Occipital lobe (tissue), 2 donors: ENCODE data around the gene HCN4. TPM values are rescaled to one million over a fixed set of nuclear protein-coding genes. Genes with fewer than 3 reads are reported as not detected.
"Not testable (repeated sequence)": the region's sequence is repeated elsewhere in the genome, so short reads cannot be mapped to it uniquely, and the experiment has no call there.

Experiments used
- DNase-seq: peaks from one replicate; lab custom pipeline; 2025; lab: John Stamatoyannopoulos, UW
- total RNA-seq: library from RNA; depleted of rRNA; stranded (reverse); fragments of >200 nt; gene quantifications from one replicate; pipeline ENCODE4 v1.2.3, GENCODE V29; 2014

The HCN4 gene
- 3.0 TPM for total RNA-seq

DNA sequence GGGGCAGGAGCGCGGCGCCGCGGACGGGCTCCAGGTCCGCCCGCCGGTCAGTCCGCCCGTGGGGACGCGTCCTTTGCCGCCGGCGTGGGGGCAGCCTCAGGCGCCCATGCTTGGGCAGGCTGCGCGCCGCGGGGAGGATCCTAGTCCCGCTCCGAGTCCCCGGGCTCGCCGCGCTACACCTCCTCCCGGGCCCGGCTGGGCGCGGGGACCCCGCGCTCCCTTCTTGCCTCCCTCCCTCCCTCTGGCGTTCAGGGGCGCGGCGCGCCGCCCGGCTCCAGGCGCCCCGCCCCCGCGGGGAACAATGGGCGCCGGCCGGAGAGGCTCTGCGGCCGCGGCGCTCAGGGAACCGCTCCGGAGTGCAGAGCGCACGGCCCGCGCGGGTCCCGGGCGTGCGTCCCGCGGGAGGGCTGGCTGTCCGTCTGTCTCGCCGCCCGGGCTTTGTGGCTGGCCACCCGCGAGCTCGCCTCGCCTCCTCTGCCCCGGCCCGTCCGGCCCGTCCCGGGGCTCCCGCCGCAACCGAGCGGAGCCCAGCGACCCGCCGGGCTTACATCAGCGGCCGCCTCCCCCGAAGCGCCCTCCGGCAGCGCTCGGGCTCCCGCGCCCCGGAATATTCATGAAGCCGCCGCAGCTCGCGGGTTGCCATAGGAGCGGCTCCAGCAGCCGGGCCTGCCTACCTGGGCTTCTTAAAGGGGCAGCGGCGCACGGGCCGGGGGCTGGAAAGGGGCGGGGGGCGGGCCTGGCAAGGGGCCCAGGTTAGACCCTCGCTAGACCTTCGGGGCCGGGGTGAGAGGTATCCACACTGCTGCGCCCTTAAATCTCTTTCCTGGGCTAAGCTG lies at the start of gene HCN4:
Gene HCN4, minus strand, starts transcription at position 658 of the 836 bp plus-strand sequence. CDS start 688 bp downstream, outside the sequence.
- DNase-seq: no peak

DNA sequence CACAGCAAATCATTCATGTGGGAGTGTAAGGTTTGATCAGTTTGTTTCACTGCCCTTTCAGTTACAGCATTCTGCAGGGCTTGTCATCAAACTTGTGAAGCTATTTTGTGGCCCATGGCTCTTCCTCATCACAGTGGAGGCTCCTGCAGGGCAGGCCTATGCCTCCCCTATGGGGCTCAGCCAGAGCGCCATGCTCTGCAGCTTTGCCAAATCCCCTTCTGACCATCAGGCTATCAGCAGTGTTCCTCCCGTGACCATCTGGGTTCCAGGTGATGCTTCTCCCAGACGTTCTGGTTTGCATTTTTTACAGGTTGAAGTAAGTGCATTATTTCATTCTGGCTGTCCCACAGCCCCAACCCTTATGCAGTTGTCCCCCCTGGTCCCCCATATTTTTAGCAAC lies 46.1 kb upstream of the HCN4 start:
- no peak for DNase-seq

DNA sequence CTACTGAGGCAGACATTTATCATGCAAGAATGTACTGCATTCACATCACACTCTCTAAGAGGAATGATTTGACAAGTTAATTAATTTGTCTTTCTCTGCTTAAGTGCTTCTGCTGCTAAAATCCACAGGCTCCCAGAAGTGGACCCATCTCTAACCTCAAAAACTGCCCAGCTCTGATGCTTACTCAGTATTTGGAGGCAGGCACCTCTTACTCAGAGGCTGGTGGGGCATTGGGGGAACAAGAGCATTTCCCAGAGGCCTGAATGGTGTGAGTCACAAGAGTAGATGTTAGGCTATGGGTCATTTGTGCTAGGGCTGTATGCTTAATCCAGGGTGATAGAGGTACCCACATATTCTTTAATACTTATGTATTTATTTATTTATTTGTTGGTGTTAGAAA lies 34.4 kb upstream of the HCN4 start:
- no peak for DNase-seq

DNA sequence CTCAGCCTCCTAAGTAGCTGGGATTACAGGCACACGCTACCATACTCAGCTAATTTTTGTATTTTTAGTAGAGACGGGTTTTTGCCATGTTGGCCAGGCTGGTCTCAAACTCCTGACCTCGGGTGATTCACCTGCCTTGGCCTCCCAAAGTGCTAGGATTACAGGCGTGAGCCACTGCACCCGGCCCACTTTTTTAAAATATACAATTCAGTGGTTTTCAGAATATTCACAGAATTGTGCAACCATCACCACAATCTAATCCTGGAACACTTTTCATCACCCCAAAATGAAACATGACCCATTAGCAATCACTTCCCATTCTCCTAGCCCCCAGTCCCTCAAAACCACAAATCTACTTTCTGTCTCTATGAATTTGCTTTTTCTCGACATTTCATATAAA lies 31.5 kb upstream of the HCN4 start:
- DNase-seq: not testable (repeated sequence)

DNA sequence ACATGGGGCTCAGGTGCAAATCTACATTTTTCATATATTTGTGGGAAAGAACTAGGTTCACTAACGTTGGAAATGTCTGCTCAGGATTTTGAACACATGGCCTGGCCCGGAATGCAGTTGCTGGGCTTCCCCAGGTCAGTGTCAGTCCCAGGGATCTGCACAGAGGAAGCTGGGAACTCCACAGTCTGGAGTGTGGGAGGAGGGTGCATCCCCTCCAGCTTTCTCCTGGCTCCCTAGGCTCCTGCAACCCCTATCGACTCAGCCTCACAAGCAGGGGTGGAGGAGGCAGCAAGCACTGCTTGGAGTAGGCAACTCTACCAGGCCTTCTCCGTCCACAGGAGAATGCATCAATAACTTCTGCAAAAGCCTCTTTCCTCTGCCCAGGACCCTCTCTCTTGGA lies 30.1 kb upstream of the HCN4 start:
- DNase-seq: no peak

DNA sequence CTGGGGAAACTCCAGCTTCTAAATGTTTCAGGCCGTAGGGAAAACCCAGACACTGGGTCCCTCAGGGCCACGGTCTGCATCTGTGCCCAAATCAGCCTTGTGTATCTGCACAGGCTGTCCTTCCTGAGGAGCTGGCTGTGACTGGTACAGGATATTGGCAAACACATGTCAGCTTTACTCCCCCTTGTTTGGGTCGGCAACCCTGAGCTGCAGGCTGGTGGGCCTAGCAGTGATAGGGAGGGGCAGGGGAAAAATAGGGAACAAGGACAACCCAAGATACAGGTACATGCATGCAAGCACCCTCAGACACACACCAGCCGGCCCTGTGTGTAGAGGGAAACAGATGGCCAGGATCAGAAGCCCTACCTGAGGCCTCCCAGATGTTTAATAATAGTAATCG lies 28.7 kb upstream of the HCN4 start:
- DNase-seq: no peak

DNA sequence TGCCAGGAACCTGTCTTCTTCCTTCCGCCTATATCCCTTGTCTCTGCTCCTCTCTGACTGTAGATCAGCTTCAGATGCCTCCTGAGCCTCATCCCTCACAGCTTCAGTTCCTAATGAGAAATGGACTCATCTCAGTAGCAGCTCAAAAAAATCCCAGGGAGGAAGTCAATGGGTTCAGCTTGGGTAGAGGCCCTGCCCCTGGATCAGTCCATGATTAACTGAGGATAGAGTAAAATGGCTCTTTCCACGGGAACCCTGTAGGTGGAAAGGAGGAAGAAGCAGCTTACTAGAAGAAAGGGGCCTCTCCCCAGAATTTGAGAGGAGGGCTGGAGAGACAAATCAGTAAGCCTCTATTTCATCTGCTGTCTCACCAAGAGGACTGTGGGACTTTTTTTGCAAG lies 26.9 kb upstream of the HCN4 start:
- DNase-seq: no peak

DNA sequence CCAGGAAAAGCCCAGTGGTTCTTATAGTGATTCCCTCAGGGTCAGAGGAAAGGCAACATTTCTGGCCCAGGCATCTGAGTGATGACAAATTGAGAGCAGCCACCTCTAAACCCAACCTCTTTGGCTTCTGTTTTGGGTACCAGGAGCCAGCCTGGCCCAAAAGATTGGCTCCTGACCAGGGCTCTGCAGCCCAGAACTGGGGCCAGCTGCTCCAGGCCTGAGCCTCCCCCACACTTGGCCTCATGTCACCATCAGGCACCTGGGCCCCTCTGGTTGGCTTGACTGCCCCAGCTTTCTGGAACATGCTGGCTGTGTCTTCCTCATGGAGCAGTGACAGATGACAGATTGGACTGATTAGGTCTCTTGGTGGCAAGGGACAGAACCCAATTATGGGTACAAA lies 26.0 kb upstream of the HCN4 start:
- DNase-seq: no peak

DNA sequence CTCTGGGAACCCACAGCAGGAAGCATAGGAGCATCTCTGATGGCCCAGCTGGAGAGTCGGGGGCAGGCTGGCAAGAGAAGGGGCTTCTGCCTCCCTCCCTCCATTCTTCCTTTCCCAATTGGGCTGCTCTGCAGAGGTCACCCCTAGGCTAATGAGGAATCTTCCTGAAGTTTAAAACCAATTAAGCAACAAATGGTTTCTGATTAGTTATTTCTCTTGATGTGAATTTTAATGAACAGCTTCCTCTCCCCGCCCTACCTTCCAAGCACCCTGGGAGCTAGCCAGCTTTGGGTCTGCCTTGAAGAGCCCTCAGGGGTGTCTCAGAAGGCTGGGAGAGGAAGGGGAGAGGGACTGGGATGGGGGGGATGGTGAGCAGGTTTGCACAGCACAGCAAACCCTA lies 24.6 kb upstream of the HCN4 start:
- DNase-seq: no peak

DNA sequence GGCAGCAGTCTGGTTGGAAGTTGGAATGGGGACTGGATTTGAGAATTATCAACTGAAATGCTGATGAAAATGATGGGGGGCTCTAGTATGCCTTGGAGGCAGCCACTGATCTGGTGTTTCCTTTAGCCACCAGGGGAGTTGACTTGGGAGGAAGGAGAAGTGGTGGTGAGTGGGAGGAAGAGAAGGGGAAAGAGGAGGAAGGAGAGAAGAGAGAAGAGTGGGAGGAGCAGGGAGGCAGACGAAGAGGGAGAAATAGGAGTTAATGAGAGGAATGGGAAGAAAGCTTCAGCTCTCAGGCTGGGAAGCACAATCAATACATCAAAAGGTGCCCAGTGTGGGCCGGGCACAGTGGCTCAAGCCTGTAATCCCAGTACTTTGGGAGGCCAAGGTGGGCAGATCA lies 23.3 kb upstream of the HCN4 start:
- DNase-seq: no peak

DNA sequence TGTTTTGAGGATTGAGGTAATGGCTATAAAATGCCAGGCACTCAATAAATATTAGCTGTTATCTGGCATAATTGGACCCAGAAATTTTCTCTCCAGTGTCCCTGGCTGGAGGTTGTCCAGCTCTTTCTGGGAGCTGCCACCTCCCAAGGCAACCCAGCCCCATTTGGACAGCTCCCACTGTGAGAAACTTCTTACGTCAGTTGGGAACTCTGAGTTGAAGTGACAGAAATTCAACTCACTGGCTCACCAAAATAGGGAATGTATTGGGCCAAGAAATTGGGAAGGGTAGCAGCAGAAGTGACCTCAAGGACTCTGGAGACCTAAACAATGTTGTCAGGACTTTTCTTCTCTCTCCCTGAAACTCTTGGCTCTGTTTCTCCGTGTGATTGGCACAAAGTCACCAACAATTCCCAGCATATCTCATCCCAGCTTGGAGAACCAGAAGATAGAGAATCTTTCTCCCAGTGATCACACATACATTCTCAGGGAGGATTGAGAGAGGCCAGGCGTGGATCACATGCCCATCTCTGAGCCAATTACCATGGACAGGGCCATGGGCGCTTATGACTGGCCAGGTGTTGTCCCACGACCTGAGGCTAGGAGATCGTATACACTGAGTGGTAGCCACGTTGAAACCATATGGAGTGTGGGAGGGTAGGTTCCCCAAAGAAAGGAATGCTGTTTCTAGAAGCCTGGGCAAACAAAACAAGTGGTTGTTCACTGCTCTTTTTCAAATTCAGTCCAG lies 22.5 kb upstream of the HCN4 start:
- DNase-seq: no peak

DNA sequence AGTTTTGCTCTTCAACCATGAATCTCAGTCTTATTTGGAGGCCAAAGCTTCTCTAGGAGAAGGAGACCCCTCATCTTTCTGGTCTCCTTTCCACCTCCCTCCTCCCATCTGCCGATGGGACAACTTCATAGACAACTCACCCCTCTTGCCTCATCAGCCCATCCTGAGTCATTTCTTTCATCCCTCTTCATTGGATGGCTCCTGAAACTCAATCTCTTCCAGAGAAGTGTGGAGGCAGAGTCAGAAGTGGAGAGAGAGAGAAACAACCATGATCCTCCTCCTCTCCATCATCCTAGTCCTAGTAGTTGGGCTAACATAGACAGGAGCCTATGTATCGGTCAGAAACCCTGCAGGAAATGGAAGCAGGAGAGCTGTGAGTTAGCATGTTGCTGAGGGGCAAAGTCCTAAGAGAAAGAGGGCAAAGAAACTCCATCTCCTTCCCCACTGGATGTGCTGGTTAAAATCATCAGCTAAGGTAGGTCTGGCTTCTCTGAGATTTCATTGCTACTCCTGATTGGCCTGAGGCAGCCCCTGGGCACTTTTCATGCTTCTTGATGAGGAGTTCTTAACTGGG lies 21.3 kb upstream of the HCN4 start:
- no peak for DNase-seq

DNA sequence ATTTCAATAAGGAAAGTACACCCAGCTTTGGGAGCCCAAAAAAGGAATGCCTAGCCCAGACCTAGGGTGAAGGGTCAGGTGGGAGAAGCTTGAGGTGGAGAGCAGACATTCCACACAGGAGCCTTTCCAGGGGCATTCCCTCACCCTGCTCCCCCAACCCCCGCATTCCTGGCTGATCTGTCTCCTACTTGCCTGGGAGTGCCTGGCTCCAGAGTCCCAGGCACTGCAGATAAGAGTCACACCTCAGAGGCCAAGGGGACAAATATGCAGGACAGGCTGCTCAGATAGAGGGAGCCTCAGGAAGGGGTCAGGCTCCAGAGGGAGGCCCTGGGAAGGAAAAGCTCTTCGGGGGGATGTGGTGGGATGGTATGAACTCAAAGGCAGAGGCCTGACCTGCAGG lies 20.8 kb upstream of the HCN4 start:
- no peak for DNase-seq

DNA sequence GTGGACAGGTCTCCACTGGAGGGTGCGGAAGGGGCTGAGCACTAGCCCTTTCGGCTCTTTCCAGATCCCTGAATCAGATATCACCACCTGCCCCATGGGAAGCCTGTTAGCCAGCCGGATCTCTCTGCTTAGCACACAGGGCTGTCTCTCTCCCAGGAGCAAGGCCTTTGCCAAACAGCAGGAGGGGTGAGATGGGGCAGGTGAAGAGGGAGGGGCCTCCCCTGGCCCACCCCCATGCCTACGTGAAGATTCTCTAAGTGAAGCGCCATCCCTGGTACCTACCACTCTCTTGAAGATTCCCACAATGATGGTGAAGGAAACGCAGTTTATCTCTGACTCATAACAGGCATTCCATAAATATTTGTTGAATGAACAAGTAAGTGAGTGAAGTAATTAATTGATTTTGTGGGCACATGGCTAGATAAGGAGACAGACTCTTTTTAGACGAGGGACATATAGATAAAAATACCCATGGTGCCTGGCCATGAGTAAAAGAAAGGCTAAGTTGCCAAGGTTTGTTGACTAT lies 19.6 kb upstream of the HCN4 start:
- DNase-seq: no peak

DNA sequence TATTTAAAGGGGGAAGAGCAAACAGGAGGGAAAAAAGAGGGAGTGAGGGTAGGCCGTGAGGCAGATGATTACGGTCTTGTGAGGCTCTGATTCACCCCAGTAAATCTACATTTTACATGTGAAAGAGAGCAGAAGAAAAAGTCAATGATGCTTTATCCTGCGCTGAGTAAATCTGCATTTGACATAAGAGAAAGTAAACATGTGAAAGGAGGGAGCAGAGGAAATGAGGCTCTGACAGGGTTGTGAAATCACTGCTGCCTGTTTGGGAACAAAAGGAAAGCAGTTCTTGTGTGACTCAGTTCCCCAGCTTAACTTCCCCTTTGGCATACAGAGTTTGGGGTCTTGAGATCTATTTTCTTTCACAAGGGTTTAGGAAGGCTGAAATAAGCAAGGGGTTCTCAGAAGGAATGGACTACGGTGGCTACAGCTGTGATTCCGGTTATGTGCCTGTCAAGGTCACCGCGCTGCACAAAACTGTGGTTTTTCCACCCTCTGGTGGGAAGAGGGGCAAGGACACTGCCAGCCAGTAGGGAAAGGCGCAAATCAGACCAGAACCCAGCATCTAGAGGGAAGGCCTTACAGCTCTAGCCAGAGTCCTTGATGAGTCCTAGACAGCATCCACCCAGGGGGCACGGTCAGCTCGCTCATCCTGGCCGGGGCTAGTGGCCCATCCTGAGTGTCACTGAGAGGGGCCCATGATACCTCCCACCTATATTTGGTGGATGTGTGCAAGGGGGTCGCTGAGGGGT lies 18.9 kb upstream of the HCN4 start:
- no peak for DNase-seq

DNA sequence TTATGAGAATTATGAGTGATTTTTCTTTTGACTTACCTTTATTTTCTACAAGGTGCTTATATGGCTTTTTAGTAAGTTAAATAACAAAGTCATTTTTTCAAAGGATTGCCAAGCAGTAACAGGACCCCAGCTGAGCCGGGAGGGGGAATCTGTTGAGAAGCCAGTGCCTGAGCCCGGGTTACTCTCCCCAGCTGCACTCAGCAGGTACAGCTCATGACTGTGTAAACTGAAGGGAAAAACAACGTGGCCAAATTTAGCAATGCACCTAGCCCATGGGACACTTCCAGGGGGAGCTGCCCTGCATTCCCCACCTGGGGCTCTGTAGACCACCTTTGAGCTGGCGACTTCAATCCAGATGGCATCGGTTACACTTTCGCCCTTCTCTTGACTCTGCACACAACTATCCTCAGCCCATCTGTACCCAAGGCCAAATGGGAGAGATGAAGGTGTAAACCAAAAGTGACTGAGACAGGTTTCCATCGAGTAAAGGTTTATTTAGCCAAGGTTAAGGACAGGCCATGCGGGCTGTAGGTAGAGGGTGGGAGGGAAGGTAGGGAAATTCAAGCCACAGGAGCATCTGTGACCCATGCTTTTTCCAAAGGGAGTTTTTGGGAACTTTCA lies 18.2 kb upstream of the HCN4 start:
- no peak for DNase-seq

DNA sequence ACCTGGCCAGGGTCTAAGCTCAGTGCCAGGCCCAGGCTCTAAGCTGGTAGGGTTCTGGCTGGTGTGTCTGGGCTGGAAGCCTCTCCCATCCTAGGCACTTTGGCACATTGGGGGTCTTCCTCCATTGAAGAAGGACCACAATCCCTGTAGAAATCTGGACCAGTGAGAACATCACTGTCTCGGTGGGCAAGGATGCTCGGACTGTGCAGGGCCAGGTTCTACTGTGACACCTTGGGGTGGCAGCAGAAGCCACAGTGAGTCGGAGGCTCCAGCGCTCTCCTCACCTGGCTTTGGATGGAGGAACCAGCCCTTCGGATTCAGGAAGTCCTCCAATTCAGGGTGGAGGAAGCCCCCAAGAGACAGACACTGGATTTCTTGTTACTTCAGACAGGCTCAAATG lies 17.5 kb upstream of the HCN4 start:
- no peak for DNase-seq

DNA sequence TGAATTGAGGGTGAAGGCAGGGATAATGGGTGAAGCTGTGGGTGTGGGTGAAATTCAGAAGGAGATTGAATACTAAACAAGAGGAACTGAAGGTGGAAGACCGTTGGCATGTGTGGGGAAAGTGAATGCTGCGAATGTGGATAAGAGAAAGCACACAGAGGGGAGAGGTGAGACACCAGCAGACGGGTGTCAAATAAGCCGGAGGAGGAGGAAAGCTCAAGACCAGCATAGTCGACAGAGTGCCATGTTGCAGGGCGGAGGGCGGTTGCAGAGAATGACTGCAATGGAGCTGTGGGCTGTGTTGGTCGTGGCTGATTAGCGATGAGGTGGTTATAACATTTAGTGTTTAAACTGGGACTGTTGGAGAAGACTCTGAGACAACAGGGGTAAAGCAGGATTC lies 16.4 kb upstream of the HCN4 start:
- DNase-seq: no peak

DNA sequence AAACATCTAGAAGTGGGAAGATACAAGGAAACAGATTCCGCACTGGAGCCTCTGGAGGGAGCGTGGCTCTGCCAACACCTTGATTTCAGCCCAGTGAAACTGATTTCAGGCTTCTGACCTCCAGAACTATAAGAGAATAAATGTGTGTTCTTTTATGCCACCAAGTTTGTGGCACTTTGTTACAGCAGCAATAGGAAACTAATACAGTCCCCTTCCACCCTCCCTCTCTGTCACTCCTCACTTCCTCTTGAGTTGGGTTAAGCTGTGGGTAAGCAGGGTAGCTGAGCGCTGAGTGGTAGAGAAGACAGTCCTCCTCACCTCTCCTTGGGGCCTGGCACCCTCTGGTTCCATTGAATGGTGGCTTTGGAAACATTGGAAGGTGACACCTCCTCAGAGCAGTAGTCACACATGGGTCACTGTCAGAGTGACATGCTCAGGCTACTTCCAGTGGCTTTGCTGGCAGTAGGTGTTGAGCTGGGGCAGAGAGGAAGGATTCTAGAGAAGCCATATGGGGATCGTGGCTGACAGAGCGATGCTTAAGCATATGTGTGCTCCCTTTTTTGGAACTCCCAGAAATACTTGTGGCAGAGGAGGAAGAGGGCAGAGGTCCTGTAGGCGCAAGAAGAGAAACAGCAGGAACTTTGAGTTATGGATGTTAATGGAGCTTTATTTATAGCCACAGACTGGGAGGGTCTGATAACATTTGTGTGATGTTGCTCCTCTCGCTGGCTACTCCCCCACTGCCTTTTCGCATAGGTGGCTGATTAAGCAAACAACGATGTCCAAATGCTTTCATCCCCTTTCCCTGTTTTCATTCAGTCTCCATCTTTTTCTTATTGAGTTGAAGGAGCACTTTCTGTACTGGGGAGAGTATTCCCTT lies 14.8 kb upstream of the HCN4 start:
- DNase-seq: no peak

DNA sequence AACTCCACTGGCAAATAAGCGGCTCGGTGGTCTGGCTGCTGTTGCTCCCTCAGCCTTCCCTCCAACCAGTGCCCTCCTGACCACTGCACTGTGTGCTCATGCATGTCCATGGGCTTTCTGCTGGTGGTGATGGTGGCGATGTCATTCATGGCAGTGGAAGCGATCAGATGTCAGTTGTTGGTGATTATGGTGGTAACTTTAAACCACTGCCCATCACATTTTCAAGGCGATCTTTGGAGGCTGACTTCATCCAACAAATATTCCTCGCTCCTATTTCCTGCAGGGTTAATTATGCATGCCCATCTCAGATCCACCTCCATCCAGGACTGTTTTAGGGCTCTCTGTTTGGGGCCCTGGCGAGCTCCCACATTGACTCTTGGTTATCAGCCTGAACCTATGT lies 13.4 kb upstream of the HCN4 start:
- DNase-seq: no peak
